ENCODE data around the gene ACSL1. TPM values are rescaled to one million over a fixed set of nuclear protein-coding genes. Genes with fewer than 3 reads are reported as not detected.

ACSL1 gene
- total and polyA plus RNA-seq, 2 of the 8 experiments (the other 6 are each of a cell fraction or from before 2014, with no cell fraction given) = 2.3 to 8.7 TPM

DNA sequence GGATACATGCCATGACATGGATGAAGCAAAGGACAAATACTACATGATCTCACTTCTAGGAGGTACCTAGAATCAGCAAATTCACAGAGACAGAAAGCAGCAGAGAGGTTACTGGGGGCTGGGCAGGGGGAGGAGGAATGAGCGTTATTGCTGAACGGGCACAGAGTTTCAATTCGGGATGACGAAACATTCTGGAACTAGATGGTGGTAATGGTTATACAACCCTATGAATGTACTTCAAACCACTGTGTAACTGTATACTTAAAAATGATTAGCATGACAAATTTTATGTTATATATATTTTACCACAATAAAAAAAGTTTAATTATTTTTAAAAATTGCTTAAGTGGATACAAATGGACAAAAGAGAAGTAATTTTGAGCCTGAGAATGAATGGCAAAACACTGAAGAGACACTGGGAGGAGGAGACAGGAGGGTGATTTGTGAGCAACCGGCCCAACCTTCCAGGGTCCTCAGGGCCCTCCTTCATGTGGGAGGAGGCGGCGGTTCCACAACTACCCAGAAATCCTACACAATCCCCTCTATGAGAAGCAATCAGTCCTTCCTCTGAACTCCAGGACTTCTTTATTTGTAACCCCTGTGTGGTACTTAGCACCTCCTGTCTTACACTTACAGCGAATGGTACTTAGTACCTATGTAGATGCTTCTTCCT, 14.1 kb downstream of the ACSL1 start:
- H2AFZ ChIP-seq (ENCODE audit: low read length) = no peak overlapping the region
- no peak overlapping the region for H3K18ac ChIP-seq (ENCODE audit: extremely low read depth, low read length)
- H2BK5ac ChIP-seq (ENCODE audit: low read depth, low read length) = no peak overlapping the region
- H2BK12ac ChIP-seq (ENCODE audit: low read depth, low read length) = no peak overlapping the region
- no peak overlapping the region for H4K91ac ChIP-seq (replicated peaks; ENCODE audit: insufficient read length, low read length)
- no peak overlapping the region for H3K56ac ChIP-seq (replicated peaks; ENCODE audit: insufficient read length, low read depth, low read length)
- no peak overlapping the region for H3K27ac ChIP-seq (ENCODE audit: low read depth, low read length)
- H3K23me2 ChIP-seq (ENCODE audit: low read depth, low read length) = no peaks in the 10 kb centered on the region
- H3K79me2 ChIP-seq (ENCODE audit: control insufficient read depth in 1 of 2, insufficient read depth in 2 of 2, low read length in 2 of 2) = no peaks in the 10 kb centered on the region
- 90% methylated on average over 8 of the region's 8 CpGs; no CpG with 5 or more reads in 1 of the 2 experiments for WGBS, 2 experiments (ENCODE audit: extremely low coverage in 1 of 2, insufficient coverage in 1 of 2, insufficient read length in 1 of 2, insufficient replicate concordance in 2 of 2, low coverage in 1 of 2, low lambda C conversion rate in 2 of 2, missing lambda C conversion rate in 1 of 2)
- H2BK20ac ChIP-seq (ENCODE audit: low read length) = no peak overlapping the region
- FAIRE-seq = no peak
- peaks cover 0 to 6% (median 3%) of the 10 kb centered on the region in 4 experiments; a peak in 3 of 7 replicates for H3K27me3 ChIP-seq (replicated peaks in 1 of 4; ENCODE audit: control insufficient read depth in 3 of 4, extremely low read depth in 1 of 4, insufficient read depth in 3 of 4, low read length in 3 of 4)
- ChIA-PET CTCF (ENCODE audit: partially characterized antibody) (interaction anchor here (0.7 to 1.3 kb wide), 2 partner anchors 7 to 796 kb away, joined by 3 read pairs; no protein-coding TSS in a partner anchor), POLR2A (ENCODE audit: partially characterized antibody) (no interaction called here)
- no peak overlapping the region for H2AK5ac ChIP-seq (ENCODE audit: low read depth, low read length)
- H3K79me1 ChIP-seq (ENCODE audit: low read depth, low read length) = no peaks in the 10 kb centered on the region
- no peak overlapping the region for H3K4ac ChIP-seq (replicated peaks; ENCODE audit: insufficient read length, low read depth, low read length)
- no peaks in the 10 kb centered on the region for H3K36me3 ChIP-seq (ENCODE audit: control insufficient read depth in 2 of 4, insufficient read depth in 4 of 4, low read length in 3 of 4)
- H3K9me3 ChIP-seq (ENCODE audit: insufficient read depth in 2 of 2, low read depth in 1 of 2, low read length in 1 of 2) = no peaks in the 10 kb centered on the region
- H3K4me3 ChIP-seq (ENCODE audit: extremely low read depth in 1 of 4, insufficient read depth in 2 of 4, low read depth in 3 of 4, low read length in 4 of 4) = no peak overlapping the region
- no peak overlapping the region for H2BK120ac ChIP-seq (replicated peaks; ENCODE audit: low read depth, low read length)
- no peak overlapping the region for H2BK15ac ChIP-seq (ENCODE audit: low read length)
- no peak overlapping the region for H4K8ac ChIP-seq (ENCODE audit: extremely low read depth, insufficient read depth, low read length)
- no peak overlapping the region for H3K4me2 ChIP-seq (ENCODE audit: insufficient read depth in 1 of 2, low read depth in 2 of 2, low read length in 2 of 2)
- H3K9ac ChIP-seq (replicated peaks in 1 of 4; ENCODE audit: extremely low read depth in 1 of 4, low read depth in 3 of 4, low read length in 3 of 4) = no peak overlapping the region
- peaks cover 3 to 16% (median 8%) of the 10 kb centered on the region in 4 experiments for H3K4me1 ChIP-seq (replicated peaks in 1 of 4; ENCODE audit: control insufficient read depth in 3 of 4, insufficient read depth in 4 of 4, low read length in 3 of 4)
- no peak overlapping the region for H3K14ac ChIP-seq (ENCODE audit: insufficient read length)
- no peak for DNase-seq (ENCODE audit: low read depth in 1 of 2, low spot score in 2 of 2)
- no peaks in the 10 kb centered on the region for H4K20me1 ChIP-seq (replicated peaks in 1 of 2; ENCODE audit: control insufficient read depth in 1 of 2, insufficient read depth in 2 of 2, low read length in 2 of 2)
- no peak overlapping the region for H3K23ac ChIP-seq (ENCODE audit: insufficient read length)
- no peak overlapping the region for H4K5ac ChIP-seq (ENCODE audit: insufficient read length, low read depth, low read length)

All from H1 (cell line).